H9 (cell line): ENCODE results near the gene CCDC85B. TPM values are rescaled to one million over a fixed set of nuclear protein-coding genes. Genes with fewer than 3 reads are reported as not detected.
A peak's percentile ranks its signal among the peaks of the same experiment; 100 is the strongest.

Experiments
- DNase-seq: peaks from one replicate; pipeline ENCODE4 v3.0.0-alpha.2; 2017
- H2AFZ ChIP-seq: one replicate; pipeline ENCODE4 v1.6.1; 2013; ENCODE audit warnings: mild to moderate bottlenecking, low read length, control low read depth, moderate library complexity
- H2AK5ac ChIP-seq: 2 replicates; pipeline ENCODE4 v1.6.1; 2013; ENCODE audit warnings: low read length, control low read depth, mixed read lengths; ENCODE audit not compliant: insufficient read length
- H2BK120ac ChIP-seq: one replicate; pipeline ENCODE4 v1.6.1; 2013; ENCODE audit warnings: low read depth, mild to moderate bottlenecking, low read length, control low read depth, inconsistent platforms; ENCODE audit not compliant: poor library complexity, severe bottlenecking
- H2BK12ac ChIP-seq: 2 replicates; pipeline ENCODE4 v1.6.1; 2013; ENCODE audit warnings: low read length, control low read depth, mixed read lengths, low read depth; ENCODE audit not compliant: insufficient read length
- H2BK15ac ChIP-seq: 2 replicates; pipeline ENCODE4 v1.6.1; 2013; ENCODE audit warnings: low read depth, low read length, control low read depth
- H2BK20ac ChIP-seq: one replicate; pipeline ENCODE4 v1.6.1; 2013; ENCODE audit warnings: low read depth, mild to moderate bottlenecking, low read length, control low read depth, inconsistent platforms; ENCODE audit not compliant: poor library complexity, severe bottlenecking
- H2BK5ac ChIP-seq: 2 replicates; pipeline ENCODE4 v1.6.1; 2013; ENCODE audit warnings: low read length, control low read depth, mixed read lengths; ENCODE audit not compliant: insufficient read length
- H3K14ac ChIP-seq: 2 replicates; pipeline ENCODE4 v1.6.1; 2013; ENCODE audit warnings: low read length, control low read depth; ENCODE audit not compliant: insufficient read depth
- H3K18ac ChIP-seq: 2 replicates; pipeline ENCODE4 v1.6.1; 2013; ENCODE audit warnings: low read depth, mild to moderate bottlenecking, mixed read lengths, low read length, control low read depth; ENCODE audit not compliant: insufficient read length
- H3K23ac ChIP-seq: 2 replicates; pipeline ENCODE4 v1.6.1; 2013; ENCODE audit warnings: low read length, control low read depth, mixed read lengths, low read depth; ENCODE audit not compliant: insufficient read length
- H3K23me2 ChIP-seq: 2 replicates; pipeline ENCODE4 v1.6.1; 2013; ENCODE audit warnings: low read depth, mild to moderate bottlenecking, mixed read lengths, low read length, control low read depth; ENCODE audit not compliant: insufficient read length, poor library complexity, severe bottlenecking
- H3K27ac ChIP-seq: 2 replicates; pipeline ENCODE4 v1.5.1; 2013; ENCODE audit warnings: low read length, control low read depth, mixed read lengths, low read depth; ENCODE audit not compliant: insufficient read length
- H3K27me3 ChIP-seq: 2 replicates; pipeline ENCODE4 v1.6.1; 2013; ENCODE audit warnings: low read length, control low read depth, inconsistent platforms; ENCODE audit not compliant: insufficient read depth
- H3K4ac ChIP-seq: 2 replicates; pipeline ENCODE4 v1.6.1; 2013; ENCODE audit warnings: low read depth, mild to moderate bottlenecking, control low read depth, inconsistent platforms, low read length, moderate library complexity
- H3K4me1 ChIP-seq: 2 replicates; pipeline ENCODE4 v1.6.1; 2013; ENCODE audit warnings: low read length, control low read depth, inconsistent platforms; ENCODE audit not compliant: insufficient read depth
- H3K4me2 ChIP-seq: 2 replicates; pipeline ENCODE4 v1.6.1; 2013; ENCODE audit warnings: low read length, control low read depth, mixed read lengths; ENCODE audit not compliant: insufficient read length, insufficient read depth
- H3K56ac ChIP-seq: 2 replicates; pipeline ENCODE4 v1.6.1; 2013; ENCODE audit warnings: low read depth, mild to moderate bottlenecking, mixed read lengths, low read length, control low read depth; ENCODE audit not compliant: insufficient read length
- H3K79me1 ChIP-seq: 2 replicates; pipeline ENCODE4 v1.6.1; 2013; ENCODE audit warnings: low read depth, mild to moderate bottlenecking, moderate library complexity, low read length, control low read depth, inconsistent platforms; ENCODE audit not compliant: insufficient read depth, poor library complexity, severe bottlenecking
- H3K79me2 ChIP-seq: 2 replicates; pipeline ENCODE4 v1.6.1; 2013; ENCODE audit warnings: low read length, control low read depth, inconsistent platforms; ENCODE audit not compliant: insufficient read depth
- H3K9ac ChIP-seq: 2 replicates; pipeline ENCODE4 v1.6.1; 2013; ENCODE audit warnings: low read length, control low read depth, mixed read lengths; ENCODE audit not compliant: insufficient read length; ENCODE audit errors: extremely low read depth
- H3K9me3 ChIP-seq: one replicate; pipeline ENCODE4 v1.6.1; 2013; ENCODE audit warnings: low read depth, low read length, inconsistent platforms; ENCODE audit not compliant: control insufficient read depth
- H3T11ph ChIP-seq: one replicate; pipeline ENCODE4 v1.6.1; 2013; ENCODE audit warnings: mild to moderate bottlenecking, low read length, control low read depth, inconsistent platforms
- H4K20me1 ChIP-seq: one replicate; pipeline ENCODE4 v1.6.1; 2013; ENCODE audit not compliant: control insufficient read depth, insufficient read length, insufficient read depth
- H4K5ac ChIP-seq: 2 replicates; pipeline ENCODE4 v1.6.1; 2013; ENCODE audit warnings: low read depth, mild to moderate bottlenecking, mixed read lengths, low read length, control low read depth; ENCODE audit not compliant: insufficient read length
- H4K8ac ChIP-seq: replicated peaks from 2 replicates; pipeline ENCODE4 v1.6.1; 2013; ENCODE audit warnings: low read length, control low read depth, mixed read lengths, low read depth; ENCODE audit not compliant: insufficient read length
- H4K91ac ChIP-seq: 2 replicates; pipeline ENCODE4 v1.6.1; 2013; ENCODE audit warnings: low read depth, mild to moderate bottlenecking, moderate library complexity, mixed read lengths, low read length, control low read depth; ENCODE audit not compliant: insufficient read length
- H3K27ac Mint-ChIP-seq, 3 experiments: 2 replicates in 2 of 3; 3 replicates in 1 of 3; pipeline ENCODE4 v1.8.0; 2020 to 2021; ENCODE audit warnings: mixed read lengths in 3 of 3, mild to moderate bottlenecking in 1 of 3, moderate library complexity in 1 of 3
- H3K27me3 Mint-ChIP-seq: 2 replicates; pipeline ENCODE4 v1.8.0; 2021; ENCODE audit warnings: low read depth, mild to moderate bottlenecking, moderate library complexity, mixed read lengths
- H3K36me3 Mint-ChIP-seq, 3 experiments: 2 replicates in 2 of 3; 3 replicates in 1 of 3; pipeline ENCODE4 v1.8.0; 2020 to 2021; ENCODE audit warnings: low read depth in 3 of 3, mixed read lengths in 3 of 3; ENCODE audit not compliant: insufficient read depth in 1 of 3
- H3K4me1 Mint-ChIP-seq, 2 experiments: 2 replicates each; pipeline ENCODE4 v1.8.0; 2020; ENCODE audit warnings: mixed read lengths in 2 of 2
- H3K4me3 Mint-ChIP-seq, 2 experiments: 2 replicates in 1 of 2; 3 replicates in 1 of 2; pipeline ENCODE4 v1.8.0; 2020 to 2021; ENCODE audit warnings: mild to moderate bottlenecking in 2 of 2, mixed read lengths in 2 of 2, moderate library complexity in 1 of 2
- H3K9me3 Mint-ChIP-seq, 2 experiments: 2 replicates in 1 of 2; 3 replicates in 1 of 2; pipeline ENCODE4 v1.8.0; 2020; ENCODE audit warnings: mild to moderate bottlenecking in 2 of 2, mixed read lengths in 2 of 2, moderate library complexity in 1 of 2
- CTCF ChIP-seq: fragments of 200-600 bp; sonication (generic); conservative IDR thresholded peaks from 3 replicates; pipeline ENCODE4 v1.8.0; 2021; ENCODE audit warnings: antibody characterized with exemption, mild to moderate bottlenecking
- WGBS: extraction: QIAGEN DNeasy Blood & Tissue Kit; methylation state at CpG from one replicate; pipeline ENCODE4 v1.1.7; 2013; ENCODE audit warnings: missing lambda C conversion rate, low lambda C conversion rate, mixed read lengths; ENCODE audit not compliant: insufficient read length; ENCODE audit errors: extremely low coverage; 5-methylcytosine and 5-hydroxymethylcytosine counted together
- total RNA-seq: library from RNA; stranded (reverse); gene quantifications from 2 replicates; pipeline ENCODE4 v1.2.1, GENCODE V29; 2021

Gene CCDC85B
- total RNA-seq, 1 experiment from 2014 or later = 23.3 TPM

- H2BK15ac ChIP-seq = no peak overlapping the region
- no peaks in the 10 kb centered on the region for H3K79me1 ChIP-seq
- H2BK5ac ChIP-seq = no peak overlapping the region
- H4K91ac ChIP-seq = no peak overlapping the region
- H3K4me3 Mint-ChIP-seq = no peak overlapping the region; a peak in 1 of 5 replicates
- no CpG with 5 or more reads among the region's 5 CpGs for WGBS
- no peak overlapping the region for H2AK5ac ChIP-seq
- no peaks in the 10 kb centered on the region for H3K9me3 ChIP-seq
- H4K8ac ChIP-seq = no peak overlapping the region
- H3K4ac ChIP-seq = no peak overlapping the region
- no peak overlapping the region for H3K4me2 ChIP-seq
- peaks cover 88% of the 10 kb centered on the region for H3K27me3 Mint-ChIP-seq
- no peaks in the 10 kb centered on the region; a peak in 1 of 5 replicates for H3K9me3 Mint-ChIP-seq
- H3K4me1 ChIP-seq = no peaks in the 10 kb centered on the region
- no peak overlapping the region for H4K5ac ChIP-seq
- no peak for TF ChIP-seq CTCF
- no peak overlapping the region for H3K23ac ChIP-seq
- no peaks in the 10 kb centered on the region for H3K79me2 ChIP-seq
- H2BK20ac ChIP-seq = no peak overlapping the region
- no peak overlapping the region for H3K9ac ChIP-seq
- H4K20me1 ChIP-seq = no peaks in the 10 kb centered on the region
- H2BK120ac ChIP-seq = no peak overlapping the region
- H3K36me3 Mint-ChIP-seq = no peaks in the 10 kb centered on the region
- no peak overlapping the region for H3K27ac ChIP-seq
- no peak overlapping the region for H3K27ac Mint-ChIP-seq
- peak; percentile 70 for DNase-seq
- H2BK12ac ChIP-seq = no peak overlapping the region
- H3T11ph ChIP-seq = no peak overlapping the region
- no peak overlapping the region for H3K18ac ChIP-seq
- no peak overlapping the region for H3K56ac ChIP-seq
- H2AFZ ChIP-seq = no peak overlapping the region
- H3K14ac ChIP-seq = no peak overlapping the region
- H3K27me3 ChIP-seq = peaks cover 17% of the 10 kb centered on the region; the same call in 1 of the 2 replicates
- H3K4me1 Mint-ChIP-seq = peaks cover 14 to 17% of the 10 kb centered on the region in 2 experiments
- peaks cover 9% of the 10 kb centered on the region for H3K23me2 ChIP-seq
Observed at GRCh38 chr11:65903068-65903481, 12.6 kb downstream of the CCDC85B start.
